T-helper 1 cell treated with Interleukin-12 subunit alpha and Interleukin-12 subunit beta and Interleukin-4 antibody, amounts not matched to agents 30 μg/mL and 1 μg/mL, for 36 hours (primary cell): ENCODE measurements around the gene BEST3.

Experiments used
- H3K27ac Mint-ChIP-seq: one replicate; pipeline ENCODE4 v1.8.0; 2021; ENCODE audit warnings: mild to moderate bottlenecking, mixed read lengths
- H3K27me3 Mint-ChIP-seq: one replicate; pipeline ENCODE4 v1.8.0; 2021; ENCODE audit warnings: low read depth, mixed read lengths
- H3K36me3 Mint-ChIP-seq: one replicate; pipeline ENCODE4 v1.8.0; 2021; ENCODE audit warnings: low read depth, mixed read lengths
- H3K4me1 Mint-ChIP-seq: one replicate; pipeline ENCODE4 v1.8.0; 2021; ENCODE audit warnings: low read depth, mixed read lengths
- H3K4me3 Mint-ChIP-seq: one replicate; pipeline ENCODE4 v1.8.0; 2021; ENCODE audit warnings: mild to moderate bottlenecking, moderate library complexity, mixed read lengths
- H3K9me3 Mint-ChIP-seq: one replicate; pipeline ENCODE4 v1.8.0; 2021; ENCODE audit warnings: mixed read lengths

The BEST3 gene

DNA sequence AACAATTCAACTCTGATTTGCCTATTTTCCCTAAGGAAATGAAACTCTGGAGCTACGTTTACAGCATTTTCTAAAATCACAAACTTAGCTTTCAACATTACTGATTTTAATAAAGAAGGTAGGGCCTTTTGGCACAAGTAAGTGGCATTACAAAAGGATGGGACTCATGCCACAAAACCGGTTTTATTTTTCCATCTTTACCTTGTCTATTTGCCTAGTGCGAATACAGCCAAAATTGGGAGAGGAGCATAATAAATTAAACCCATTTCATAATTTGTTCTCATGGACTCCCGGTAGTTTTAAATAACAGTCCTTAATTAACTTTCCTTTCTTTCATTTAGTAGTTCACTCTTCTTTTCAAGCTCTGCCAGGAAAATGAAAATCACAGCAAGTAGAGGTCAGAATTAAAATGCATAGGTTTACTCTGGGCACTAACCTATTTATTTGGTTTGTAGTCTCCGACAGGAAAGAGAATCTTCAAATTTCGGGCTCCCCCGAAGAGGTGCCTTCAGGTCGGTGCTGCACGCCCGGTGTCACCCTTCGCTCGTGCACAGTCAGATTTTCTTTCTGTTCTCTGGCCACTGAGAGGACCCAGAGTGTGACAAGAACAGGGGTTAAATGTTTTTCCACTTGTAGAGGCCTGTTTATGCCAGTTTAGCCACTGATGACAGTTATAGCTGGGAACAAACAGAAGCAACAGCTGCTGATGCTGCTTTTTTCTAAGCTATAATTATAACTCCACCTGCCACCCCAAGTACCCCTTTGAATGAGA, at the start of gene BEST3:
Gene BEST3, minus strand, starts transcription at position 535 of the 772 bp plus-strand sequence. CDS start 1,505 bp downstream, outside the sequence.
- Mint-ChIP-seq H3K4me1 (no peaks in the 10 kb centered on the region), H3K36me3 (no peaks in the 10 kb centered on the region), H3K27ac (no peak within 1 kb of the TSS), H3K4me3 (no peak within 1 kb of the TSS), H3K9me3 (no peaks in the 10 kb centered on the region), H3K27me3 (peaks cover 3% of the 10 kb centered on the region)

DNA sequence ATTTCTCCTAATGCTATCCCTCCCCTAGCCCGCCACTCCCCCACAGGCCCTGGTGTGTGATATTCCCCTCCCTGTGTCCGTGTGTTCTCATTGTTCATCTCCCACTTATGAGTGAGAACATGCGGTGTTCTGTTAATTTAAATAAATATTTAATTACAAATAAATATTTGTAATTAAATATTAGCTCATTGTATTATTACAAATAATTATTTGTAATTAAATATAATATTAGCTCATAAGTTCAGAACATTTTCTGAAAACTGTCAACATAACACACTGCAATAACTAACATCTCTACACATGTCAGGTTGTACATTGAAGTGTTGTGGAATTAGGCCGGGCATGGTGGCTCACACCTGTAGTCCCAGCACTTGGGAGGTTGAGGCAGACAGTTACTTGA, 45.0 kb upstream of the BEST3 start:
- H3K9me3 Mint-ChIP-seq, result no peaks in the 10 kb centered on the region
- no peak overlapping the region for H3K27ac Mint-ChIP-seq
- H3K27me3 Mint-ChIP-seq, result peaks cover 12% of the 10 kb centered on the region

DNA sequence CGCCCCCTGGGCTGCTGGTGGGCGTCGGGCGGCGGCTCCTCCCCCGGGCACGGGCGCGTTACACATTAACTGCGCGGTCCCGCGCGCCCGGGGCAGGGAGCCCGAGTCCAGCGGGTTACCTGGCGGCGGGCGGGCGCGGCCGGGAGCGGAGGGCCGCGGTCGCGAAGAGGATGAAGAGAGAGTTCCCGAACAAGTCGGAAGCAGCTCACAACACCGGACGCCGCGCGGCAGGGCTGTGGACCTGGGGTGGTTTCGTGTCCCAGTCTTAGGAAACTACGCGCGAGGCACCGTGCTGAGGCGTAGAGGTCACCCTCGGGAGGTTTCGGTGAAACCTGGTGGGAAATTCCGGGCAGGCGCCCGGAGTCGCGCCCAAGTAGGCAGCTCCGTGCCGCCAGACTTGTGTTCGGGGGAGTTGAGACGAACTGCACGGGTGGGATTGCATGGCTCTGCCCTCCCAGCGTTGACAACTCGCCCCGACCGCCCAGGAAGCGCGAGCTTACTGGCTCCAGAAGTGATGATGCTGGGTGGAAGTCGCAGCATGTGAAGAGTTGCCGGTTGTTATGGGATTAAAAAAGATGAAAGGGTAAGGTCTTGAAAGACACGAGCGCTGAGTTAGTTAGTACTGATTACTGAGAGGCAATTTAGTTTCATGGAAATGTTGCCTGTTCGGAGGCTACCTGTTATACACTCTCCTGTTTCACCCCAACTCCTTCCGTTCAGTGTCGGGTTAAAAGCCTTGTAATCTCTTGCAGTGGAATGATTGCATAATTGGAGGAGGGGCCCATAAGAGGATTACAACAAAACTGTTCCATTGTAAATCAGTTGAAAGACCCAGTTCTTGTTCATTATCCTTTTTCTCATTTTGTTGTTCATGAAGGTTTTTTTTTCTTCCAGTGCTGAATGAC, 40.4 kb upstream of the BEST3 start:
- H3K27ac Mint-ChIP-seq, result peak overlapping the region; percentile 83
- peak overlapping the region; percentile 86 for H3K4me3 Mint-ChIP-seq
- no peaks in the 10 kb centered on the region for H3K36me3 Mint-ChIP-seq
- no peaks in the 10 kb centered on the region for H3K9me3 Mint-ChIP-seq
- peaks cover 18% of the 10 kb centered on the region for H3K4me1 Mint-ChIP-seq
- H3K27me3 Mint-ChIP-seq, result peaks cover 37% of the 10 kb centered on the region

More for the DNA sequence above, 45.0 kb upstream of the BEST3 start:
- Mint-ChIP-seq H3K36me3 (no peaks in the 10 kb centered on the region), H3K4me3 (no peak overlapping the region), H3K4me1 (peaks cover 13% of the 10 kb centered on the region)

DNA sequence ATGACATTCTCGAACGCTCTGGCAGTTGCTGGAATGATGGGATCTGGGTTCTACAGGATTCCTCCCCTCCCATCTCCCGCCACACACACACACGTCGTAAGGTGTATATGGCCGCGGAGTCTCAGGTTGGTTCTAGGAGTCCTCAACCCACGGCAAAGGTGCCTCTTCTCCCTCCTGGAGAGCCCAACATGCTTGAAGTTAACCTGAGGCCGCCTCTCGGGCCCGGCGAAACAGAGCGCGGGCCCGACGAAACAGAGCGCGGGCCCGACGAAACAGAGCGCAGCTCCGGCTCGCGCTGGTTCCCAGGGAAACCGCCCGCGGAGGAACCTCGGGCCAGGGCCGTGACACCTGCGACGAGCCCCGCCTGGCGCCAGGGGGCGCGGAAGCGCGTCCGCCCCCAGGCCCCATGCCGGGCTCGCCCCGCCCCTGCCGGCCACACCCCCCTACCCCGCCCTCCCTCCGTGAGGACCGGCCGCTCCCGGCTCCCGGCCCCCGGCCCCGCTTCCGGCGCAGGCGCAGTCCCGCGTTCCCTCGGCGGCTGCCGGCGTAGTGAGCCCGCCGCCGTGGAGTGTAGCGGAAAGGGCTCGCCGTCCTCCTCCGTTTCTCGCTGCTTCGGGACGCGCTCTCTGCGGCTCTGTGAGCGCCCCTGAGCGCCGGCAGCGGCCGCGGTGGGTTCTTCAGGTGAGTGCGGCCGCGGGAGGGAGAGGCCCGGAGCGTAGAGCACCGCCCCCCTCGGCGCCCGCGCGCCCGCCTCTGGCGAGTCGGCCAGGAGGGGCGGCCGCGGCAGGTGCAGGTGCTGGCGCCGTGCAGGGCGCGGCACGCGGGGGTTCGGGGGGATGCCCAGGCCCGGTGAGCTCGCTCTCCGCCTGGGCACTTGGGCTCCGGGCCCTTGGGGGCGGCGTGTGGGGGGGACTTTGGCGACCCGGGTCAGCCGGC, 39.5 kb upstream of the BEST3 start, which contains the start of gene RAB3IP:
Gene RAB3IP, plus strand, starts transcription at position 510 of the 936 bp plus-strand sequence. CDS start 16,549 bp downstream, outside the sequence.
- no peaks in the 10 kb centered on the region for H3K36me3 Mint-ChIP-seq
- H3K9me3 Mint-ChIP-seq, result no peaks in the 10 kb centered on the region
- peak within 1 kb of the TSS; percentile 83 for H3K27ac Mint-ChIP-seq
- peak within 1 kb of the TSS; percentile 86 for H3K4me3 Mint-ChIP-seq
- H3K27me3 Mint-ChIP-seq, result peaks cover 45% of the 10 kb centered on the region
- peaks cover 18% of the 10 kb centered on the region for H3K4me1 Mint-ChIP-seq

DNA sequence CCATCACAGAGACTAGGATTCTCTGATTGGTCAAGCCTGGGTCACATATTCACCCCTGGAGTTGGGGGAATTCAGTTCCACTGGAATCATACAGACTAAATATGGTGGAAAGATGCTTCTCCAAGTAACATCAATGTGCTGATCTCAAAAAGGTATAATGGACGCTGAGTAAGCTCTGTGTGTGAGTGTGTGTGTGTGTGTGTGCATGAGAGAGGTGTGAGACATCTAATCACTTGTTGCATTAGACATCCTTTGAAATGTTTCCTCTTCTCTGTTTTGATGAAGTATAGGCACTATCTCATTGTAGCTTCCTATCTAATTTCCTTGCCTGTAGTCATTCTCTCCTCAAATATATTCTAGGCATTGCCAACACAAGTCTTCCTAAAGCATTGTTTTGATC, 34.5 kb upstream of the BEST3 start:
- H3K9me3 Mint-ChIP-seq, result no peaks in the 10 kb centered on the region
- H3K27me3 Mint-ChIP-seq, result peaks cover 53% of the 10 kb centered on the region
- peaks cover 5% of the 10 kb centered on the region for H3K4me1 Mint-ChIP-seq
- no peak overlapping the region for H3K4me3 Mint-ChIP-seq
- no peaks in the 10 kb centered on the region for H3K36me3 Mint-ChIP-seq
- H3K27ac Mint-ChIP-seq, result no peak overlapping the region

DNA sequence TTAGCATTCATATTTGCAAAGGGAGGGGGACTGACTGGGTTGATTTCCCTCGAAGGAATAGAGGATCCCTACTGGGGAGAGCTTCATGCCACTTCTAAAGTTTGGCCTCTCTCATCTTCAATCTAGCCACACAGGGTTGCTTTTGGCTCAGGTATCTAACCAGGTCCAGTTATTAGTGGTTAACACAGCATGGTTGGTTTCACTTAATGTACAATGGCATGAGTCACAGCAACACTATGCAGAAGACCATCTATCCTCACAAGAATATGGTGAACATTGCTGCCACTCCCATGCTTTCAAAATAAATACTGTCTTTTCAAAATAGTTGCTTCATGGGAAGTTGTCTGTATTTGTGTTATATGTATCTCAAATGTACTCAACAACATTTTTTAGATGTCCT, 33.0 kb upstream of the BEST3 start:
- Mint-ChIP-seq H3K27me3 (peaks cover 48% of the 10 kb centered on the region), H3K27ac (no peak overlapping the region), H3K4me1 (no peaks in the 10 kb centered on the region), H3K36me3 (no peaks in the 10 kb centered on the region), H3K4me3 (no peak overlapping the region), H3K9me3 (no peaks in the 10 kb centered on the region)

DNA sequence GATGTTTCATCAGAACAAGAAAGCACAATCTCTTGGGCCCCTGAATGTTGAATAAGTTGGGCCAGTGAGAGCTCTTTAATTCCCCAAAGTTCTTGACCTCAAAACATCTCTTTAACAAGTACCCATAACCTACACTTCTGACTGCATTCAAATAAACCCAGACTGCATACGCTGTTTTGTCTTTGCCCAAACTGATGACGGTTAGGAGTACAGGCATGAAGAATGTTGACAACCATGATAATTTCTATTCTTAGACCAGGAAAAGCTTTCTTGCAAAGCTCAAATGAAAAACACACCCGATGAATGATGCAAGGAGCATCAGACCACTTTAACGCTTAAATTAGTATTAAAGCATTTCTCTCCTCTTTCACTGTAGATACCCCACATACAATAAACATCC, 27.8 kb upstream of the BEST3 start:
- H3K36me3 Mint-ChIP-seq, result no peaks in the 10 kb centered on the region
- peaks cover 50% of the 10 kb centered on the region for H3K27me3 Mint-ChIP-seq
- H3K9me3 Mint-ChIP-seq, result no peaks in the 10 kb centered on the region
- no peak overlapping the region for H3K27ac Mint-ChIP-seq
- no peak overlapping the region for H3K4me3 Mint-ChIP-seq
- H3K4me1 Mint-ChIP-seq, result no peaks in the 10 kb centered on the region

DNA sequence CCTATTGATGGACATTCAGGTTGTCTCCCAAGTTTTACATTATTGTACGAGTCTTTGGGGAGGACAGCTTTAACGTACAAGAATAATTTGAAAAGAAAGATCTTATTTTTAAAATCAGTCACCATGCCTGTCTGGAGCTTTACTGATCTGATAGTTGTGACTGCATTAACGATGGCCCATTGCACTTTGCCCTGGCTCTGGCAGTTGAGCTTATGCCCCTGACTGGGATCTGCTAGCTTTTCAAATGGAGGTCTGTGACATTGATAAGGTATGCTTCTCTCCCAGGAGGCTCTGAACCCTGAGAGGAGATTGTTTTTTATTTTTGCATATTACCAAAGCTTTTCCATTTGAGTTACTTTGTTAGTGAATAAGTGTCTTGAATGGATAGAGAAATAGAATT, 21.6 kb upstream of the BEST3 start:
- no peaks in the 10 kb centered on the region for H3K9me3 Mint-ChIP-seq
- no peak overlapping the region for H3K4me3 Mint-ChIP-seq
- H3K27me3 Mint-ChIP-seq, result peaks cover 27% of the 10 kb centered on the region
- no peaks in the 10 kb centered on the region for H3K36me3 Mint-ChIP-seq
- no peaks in the 10 kb centered on the region for H3K4me1 Mint-ChIP-seq
- H3K27ac Mint-ChIP-seq, result no peak overlapping the region

DNA sequence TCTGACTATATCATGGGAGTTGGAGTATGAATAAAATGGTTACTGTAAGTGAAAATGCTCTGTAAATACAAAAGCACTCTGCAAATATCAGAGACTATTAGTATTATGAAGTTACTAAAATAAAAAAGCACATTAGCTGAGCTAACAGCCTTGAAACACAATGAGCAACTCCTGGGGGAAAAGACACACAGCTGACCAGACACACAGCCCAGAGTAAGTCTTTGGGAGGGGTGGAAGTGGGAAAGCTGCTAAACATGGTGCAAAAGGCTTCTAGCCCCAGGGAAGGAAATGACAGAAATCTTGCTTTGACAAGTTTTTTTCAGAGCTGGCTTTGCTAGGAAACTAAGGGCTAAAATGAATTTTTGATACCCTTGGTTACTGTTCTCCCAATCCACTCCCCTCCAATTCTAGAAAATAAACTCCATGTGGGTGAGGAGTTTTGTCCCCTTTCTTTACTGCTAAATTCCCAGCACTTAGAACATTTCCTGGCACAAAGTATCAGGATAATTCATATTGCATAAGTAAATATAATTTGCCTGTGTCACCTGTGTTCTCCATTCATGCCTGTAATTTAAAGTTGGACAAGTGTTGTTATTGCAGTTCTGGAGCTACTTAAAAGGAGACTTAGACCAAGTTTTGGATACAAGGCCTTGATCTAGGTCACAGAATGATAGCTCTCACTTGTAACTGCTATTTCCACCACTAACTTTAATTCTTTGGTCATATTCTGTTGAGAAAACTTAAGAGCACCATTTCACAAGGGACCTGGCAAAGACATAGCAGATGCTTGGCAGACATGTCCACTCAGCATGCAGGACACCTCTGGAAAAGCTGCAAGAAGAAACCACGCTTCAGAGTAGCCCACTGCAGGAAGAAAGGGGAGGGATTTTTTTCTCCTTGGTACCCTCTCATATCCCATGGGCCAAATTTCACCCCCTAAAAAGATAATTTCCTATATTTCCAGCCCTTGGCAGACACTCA, 20.5 kb upstream of the BEST3 start:
- Mint-ChIP-seq H3K27me3 (peaks cover 17% of the 10 kb centered on the region), H3K4me3 (no peak overlapping the region), H3K4me1 (no peaks in the 10 kb centered on the region)

DNA sequence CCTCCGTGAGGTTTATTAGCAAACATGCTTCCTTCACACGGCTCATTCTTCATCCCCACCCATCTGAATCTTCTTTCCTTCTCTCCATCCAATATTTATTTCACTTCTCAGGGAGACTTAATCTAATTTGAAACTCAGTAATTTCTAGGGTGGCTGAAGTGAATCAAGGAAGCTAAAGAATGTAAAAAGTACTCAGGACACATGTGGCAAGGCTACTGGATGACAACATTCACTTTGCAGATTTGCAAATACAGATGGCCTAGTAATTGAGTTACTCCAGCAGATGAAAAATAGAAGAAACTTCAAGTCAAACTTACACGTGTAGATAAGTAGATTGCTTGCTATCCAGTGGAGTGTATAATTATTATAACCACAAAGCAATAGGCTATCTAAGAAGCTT, 15.4 kb upstream of the BEST3 start:
- Mint-ChIP-seq H3K27ac (no peak overlapping the region), H3K36me3 (no peaks in the 10 kb centered on the region), H3K9me3 (no peaks in the 10 kb centered on the region), H3K4me1 (no peaks in the 10 kb centered on the region), H3K4me3 (no peak overlapping the region), H3K27me3 (peaks cover 16% of the 10 kb centered on the region)

More for the DNA sequence above, 20.5 kb upstream of the BEST3 start:
- Mint-ChIP-seq H3K36me3 (no peaks in the 10 kb centered on the region), H3K9me3 (no peaks in the 10 kb centered on the region), H3K27ac (no peak overlapping the region)

DNA sequence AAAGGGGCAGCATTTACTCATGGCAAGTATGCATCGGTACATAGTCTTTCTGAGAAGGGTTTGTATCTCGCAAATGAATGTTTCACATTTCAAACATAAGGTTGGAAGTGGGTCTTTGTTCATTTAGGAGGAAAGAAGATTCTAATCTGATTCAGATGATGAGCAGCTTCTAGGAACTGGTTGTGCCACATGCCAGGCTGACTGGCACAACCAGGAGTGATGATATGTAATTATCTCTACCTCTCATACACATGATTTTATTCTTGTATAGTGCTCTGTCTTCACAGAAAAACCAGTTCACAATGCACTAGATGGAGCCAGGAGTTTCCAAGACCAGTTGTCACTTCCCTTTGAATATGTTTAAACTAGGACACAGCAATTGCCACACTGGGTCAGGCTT, 13.7 kb upstream of the BEST3 start:
- Mint-ChIP-seq H3K36me3 (no peaks in the 10 kb centered on the region), H3K9me3 (no peaks in the 10 kb centered on the region), H3K27ac (no peak overlapping the region), H3K4me3 (no peak overlapping the region), H3K27me3 (peaks cover 16% of the 10 kb centered on the region), H3K4me1 (no peaks in the 10 kb centered on the region)

DNA sequence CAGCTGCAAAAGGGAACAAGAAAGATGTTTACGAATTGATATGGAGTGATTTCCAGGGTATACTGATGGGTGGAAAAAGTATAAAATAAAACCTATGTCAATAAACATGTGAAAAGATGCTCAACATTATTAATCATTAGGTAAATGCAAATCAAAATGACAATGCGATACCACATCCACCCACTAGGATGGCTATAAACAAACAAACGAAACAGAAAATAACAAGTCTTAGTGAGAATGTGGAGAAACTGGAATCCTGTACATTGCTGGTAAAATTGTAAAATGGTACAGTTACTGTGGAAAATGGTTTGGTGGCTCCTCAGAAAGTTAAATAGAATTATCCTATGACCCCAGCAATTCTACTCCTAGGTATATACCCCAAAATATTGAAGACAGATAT, 9.5 kb upstream of the BEST3 start:
- H3K9me3 Mint-ChIP-seq, result no peaks in the 10 kb centered on the region
- no peaks in the 10 kb centered on the region for H3K36me3 Mint-ChIP-seq
- peaks cover 21% of the 10 kb centered on the region for H3K27me3 Mint-ChIP-seq
- no peak overlapping the region for H3K27ac Mint-ChIP-seq
- H3K4me1 Mint-ChIP-seq, result no peaks in the 10 kb centered on the region
- no peak overlapping the region for H3K4me3 Mint-ChIP-seq

DNA sequence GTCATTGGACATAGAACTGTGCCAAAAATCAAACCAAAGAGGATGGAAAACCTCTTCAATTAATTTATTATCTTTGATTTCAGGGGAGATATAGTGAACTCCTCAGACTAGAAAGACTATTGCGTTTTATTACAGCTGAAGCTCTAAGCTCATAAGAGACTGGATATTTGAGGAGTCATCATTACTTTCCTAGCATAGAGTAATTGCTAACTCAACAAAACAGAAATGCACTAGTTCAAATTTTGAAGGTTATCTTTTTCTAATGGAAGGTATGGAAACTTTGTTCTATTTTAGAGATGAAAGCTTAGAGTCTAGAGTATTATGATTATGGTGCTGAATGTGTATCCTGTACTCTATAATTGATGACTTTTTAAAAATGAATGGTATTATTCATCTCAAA, 5.3 kb upstream of the BEST3 start:
- no peaks in the 10 kb centered on the region for H3K9me3 Mint-ChIP-seq
- no peak overlapping the region for H3K4me3 Mint-ChIP-seq
- no peaks in the 10 kb centered on the region for H3K4me1 Mint-ChIP-seq
- H3K36me3 Mint-ChIP-seq, result no peaks in the 10 kb centered on the region
- peaks cover 6% of the 10 kb centered on the region for H3K27me3 Mint-ChIP-seq
- H3K27ac Mint-ChIP-seq, result no peak overlapping the region
